T-helper 1 cell (primary cell): Measurements from ENCODE around the gene MORN3.
"Not testable (repeated sequence)": the region's sequence is repeated elsewhere in the genome, so short reads cannot be mapped to it uniquely, and the experiment has no call there.

Experiments used
- DNase-seq, 5 donors: peaks; one replicate each; pipeline ENCODE4 v3.0.0-alpha.2; 2012 to 2020

MORN3 gene

GRCh38 chr12:121689430-121689829 lies 20.0 kb upstream of the MORN3 start:
- DNase-seq = no peak

GRCh38 chr12:121688966-121689365 lies 19.5 kb upstream of the MORN3 start:
- no peak for DNase-seq

GRCh38 chr12:121679661-121680197 lies 10.3 kb upstream of the MORN3 start:
- not testable (repeated sequence) for DNase-seq

- DNase-seq = no peak
Measured at GRCh38 chr12:121678716-121679300, 9.4 kb upstream of the MORN3 start.

- no peak for DNase-seq
Measured at GRCh38 chr12:121678305-121678704, 8.9 kb upstream of the MORN3 start.

GRCh38 chr12:121676190-121676589 lies 6.7 kb upstream of the MORN3 start:
- no peak for DNase-seq

GRCh38 chr12:121673013-121673511 lies 3.6 kb upstream of the MORN3 start:
- DNase-seq = no peak

GRCh38 chr12:121668750-121669520 lies 519 bp downstream of the MORN3 start:
- peak in 4 of 5 donors; percentile 26 to 54 (median 32) for DNase-seq

GRCh38 chr12:121666829-121667228 lies 2.6 kb downstream of the MORN3 start:
- not testable (repeated sequence) for DNase-seq

- DNase-seq = no peak
Measured at GRCh38 chr12:121663610-121663929, 5.9 kb downstream of the MORN3 start.

GRCh38 chr12:121661353-121662105 lies 7.9 kb downstream of the MORN3 start:
- not testable (repeated sequence) for DNase-seq

- peak in 1 of 5 donors; percentile 66 for DNase-seq
Measured at GRCh38 chr12:121657305-121658008, 12.0 kb downstream of the MORN3 start.

- DNase-seq = no peak
Measured at GRCh38 chr12:121656122-121656521, 13.3 kb downstream of the MORN3 start.

GRCh38 chr12:121653999-121654398 lies 15.5 kb downstream of the MORN3 start:
- DNase-seq = no peak

GRCh38 chr12:121652767-121653497 lies 16.5 kb downstream of the MORN3 start:
- DNase-seq = no peak

GRCh38 chr12:121651320-121651719 lies 18.1 kb downstream of the MORN3 start:
- DNase-seq = no peak

GRCh38 chr12:121649819-121650353 lies 19.6 kb downstream of the MORN3 start:
- peak in 1 of 5 donors; percentile 72 for DNase-seq

GRCh38 chr12:121649322-121649721 lies 20.1 kb downstream of the MORN3 start:
- DNase-seq = no peak

- no peak for DNase-seq
Measured at GRCh38 chr12:121648458-121649028, 20.9 kb downstream of the MORN3 start.

GRCh38 chr12:121641343-121641630 lies 28.2 kb downstream of the MORN3 start:
- no peak for DNase-seq
